ENCODE data around the gene SSTR5. TPM values are rescaled to one million over a fixed set of nuclear protein-coding genes. Genes with fewer than 3 reads are reported as not detected.

SSTR5 gene
- total and polyA plus RNA-seq, 2 donors from 2014 or later, result 6.7 TPM; not detected in 1

GRCh38 chr16:1126586-1126985 is 54.0 kb downstream of the SSTR5 start:
- no peak for FAIRE-seq
- H3K27me3 ChIP-seq (ENCODE audit: control insufficient read depth, insufficient read depth, low read length), result no peaks in the 10 kb centered on the region

GRCh38 chr16:1127101-1127500 is 54.6 kb downstream of the SSTR5 start:
- Histone ChIP-seq H3K9me3 (ENCODE audit: control insufficient read depth in 2 of 3, insufficient read depth in 1 of 3, low read length in 3 of 3) (no peaks in the 10 kb centered on the region), H3K4me1 (ENCODE audit: control insufficient read depth in 2 of 3, insufficient read depth in 2 of 3, low read depth in 1 of 3, low read length in 3 of 3) (no peaks in the 10 kb centered on the region), H3K4me3 (ENCODE audit: low read length in 3 of 3) (no peak overlapping the region), H3K9ac (ENCODE audit: low read length in 3 of 3) (no peak overlapping the region), H3K36me3 (ENCODE audit: control insufficient read depth in 2 of 3, insufficient read depth in 3 of 3, low read length in 3 of 3) (no peaks in the 10 kb centered on the region), H3K27ac (ENCODE audit: low read depth in 2 of 2, low read length in 2 of 2) (no peak overlapping the region), H3K27me3 (ENCODE audit: control insufficient read depth, insufficient read depth, low read length) (no peaks in the 10 kb centered on the region)
- DNase-seq (no peak), FAIRE-seq (no peak)
- no peak for TF ChIP-seq CTCF (IDR thresholded peaks at IDR 0.05; ENCODE audit: borderline replicate concordance, extremely low read depth, insufficient read depth)
- intact Hi-C loops (cut with DNase I), result no loop called here

More at GRCh38 chr16:1126586-1126985, 54.0 kb downstream of the SSTR5 start:
- no peak overlapping the region for H3K9ac ChIP-seq (ENCODE audit: low read length in 3 of 3)
- no peak overlapping the region for H3K27ac ChIP-seq (ENCODE audit: low read depth in 2 of 2, low read length in 2 of 2)
- intact Hi-C loops (cut with DNase I), result no loop called here
- no peaks in the 10 kb centered on the region for H3K36me3 ChIP-seq (ENCODE audit: control insufficient read depth in 2 of 3, insufficient read depth in 3 of 3, low read length in 3 of 3)
- no peak overlapping the region for H3K4me3 ChIP-seq (ENCODE audit: low read length in 3 of 3)
- H3K9me3 ChIP-seq (ENCODE audit: control insufficient read depth in 2 of 3, insufficient read depth in 1 of 3, low read length in 3 of 3), result no peaks in the 10 kb centered on the region
- TF ChIP-seq CTCF (IDR thresholded peaks at IDR 0.05; ENCODE audit: borderline replicate concordance, extremely low read depth, insufficient read depth), result no peak
- DNase-seq, result no peak
- H3K4me1 ChIP-seq (ENCODE audit: control insufficient read depth in 2 of 3, insufficient read depth in 2 of 3, low read depth in 1 of 3, low read length in 3 of 3), result no peaks in the 10 kb centered on the region

GRCh38 chr16:1127971-1128715 is 55.6 kb downstream of the SSTR5 start:
- Histone ChIP-seq H3K4me3 (ENCODE audit: low read length in 3 of 3) (no peak overlapping the region), H3K9ac (ENCODE audit: low read length in 3 of 3) (no peak overlapping the region), H3K27me3 (ENCODE audit: control insufficient read depth, insufficient read depth, low read length) (no peaks in the 10 kb centered on the region), H3K27ac (ENCODE audit: low read depth in 2 of 2, low read length in 2 of 2) (no peak overlapping the region), H3K4me1 (ENCODE audit: control insufficient read depth in 2 of 3, insufficient read depth in 2 of 3, low read depth in 1 of 3, low read length in 3 of 3) (no peaks in the 10 kb centered on the region), H3K36me3 (ENCODE audit: control insufficient read depth in 2 of 3, insufficient read depth in 3 of 3, low read length in 3 of 3) (no peaks in the 10 kb centered on the region), H3K9me3 (ENCODE audit: control insufficient read depth in 2 of 3, insufficient read depth in 1 of 3, low read length in 3 of 3) (no peaks in the 10 kb centered on the region)
- TF ChIP-seq CTCF (IDR thresholded peaks at IDR 0.05; ENCODE audit: borderline replicate concordance, extremely low read depth, insufficient read depth), result no peak
- DNase-seq, result no peak
- intact Hi-C loops (cut with DNase I), result no loop called here
- FAIRE-seq, result no peak
